Ascending aorta (tissue), 2 donors: ENCODE results near the gene STAC3. TPM values are rescaled to one million over a fixed set of nuclear protein-coding genes. Genes with fewer than 3 reads are reported as not detected.
A peak's percentile ranks its signal among the peaks of the same experiment; 100 is the strongest.

Source experiments
- DNase-seq, 2 donors: peaks; one replicate each; pipeline ENCODE4 v3.0.0-alpha.2; 2019; ENCODE audit warnings: low spot score in 2 of 2
- H3K27ac ChIP-seq, 2 donors: fragments of 200-600 bp; sonication (generic); one replicate each; pipeline ENCODE4 v1.5.1; 2016 to 2017; ENCODE audit warnings: mild to moderate bottlenecking in 1 of 2
- H3K27me3 ChIP-seq: fragments of 200-600 bp; sonication (generic); one replicate; pipeline ENCODE4 v1.5.1; 2017
- H3K36me3 ChIP-seq, 2 donors: fragments of 200-600 bp; sonication (generic); one replicate each; pipeline ENCODE4 v1.5.1; 2016
- H3K4me1 ChIP-seq, 2 donors: fragments of 200-600 bp; sonication (generic); one replicate each; pipeline ENCODE4 v1.5.1; 2016 to 2017; ENCODE audit warnings: mild to moderate bottlenecking in 1 of 2
- H3K4me3 ChIP-seq, 2 donors: fragments of 200-600 bp; sonication (generic); one replicate each; pipeline ENCODE4 v1.5.1; 2016 to 2017; ENCODE audit warnings: mild to moderate bottlenecking in 1 of 2
- H3K9me3 ChIP-seq, 2 donors: fragments of 200-600 bp; sonication (generic); one replicate each; pipeline ENCODE4 v1.5.1; 2016
- CTCF ChIP-seq, 3 experiments: fragments of 200-600 bp in 2 of 3; fragments of 450-650 bp in 1 of 3; sonication (generic) in 2 of 3; IDR thresholded peaks; one replicate each; pipeline ENCODE4 v1.5.1; 2016 to 2019; ENCODE audit warnings: antibody characterized with exemption in 3 of 3, mild to moderate bottlenecking in 1 of 3, moderate library complexity in 1 of 3
- intact Hi-C: fragments of 100-400 bp; cut with DNase I; formaldehyde crosslinking; loops from one replicate; pipeline ENCODE4 v1.15.1; 2023
- total RNA-seq: library from RNA; depleted of rRNA; stranded (reverse); fragments of >200 nt; gene quantifications from one replicate; pipeline ENCODE4 v1.1.0, GENCODE V29; 2016

Gene STAC3
- total RNA-seq, 1 donor from 2014 or later: not detected

- Histone ChIP-seq H3K4me3 (peak within 1 kb of the TSS; percentile 57 to 65), H3K36me3 (peaks cover 23 to 30% of the 10 kb centered on the region in 2 donors), H3K27me3 (peaks cover 9% of the 10 kb centered on the region), H3K27ac (peak within 1 kb of the TSS; percentile 74 to 76), H3K4me1 (peaks cover 0 to 16% of the 10 kb centered on the region in 2 donors), H3K9me3 (no peaks in the 10 kb centered on the region)
- intact Hi-C loops: no loop called here
- peak; percentile 60 to 96 for DNase-seq
- TF ChIP-seq CTCF (IDR thresholded peaks at IDR 0.05): no peak
Observed at GRCh38 chr12:57229634-57230380, 21.2 kb downstream of the STAC3 start, which contains the start of gene SHMT2. Gene SHMT2 (plus strand): TSS chr12:57229711. CDS start chr12:57229779, 68 bp downstream.

GRCh38 chr12:57229046-57229633 lies 21.8 kb downstream of the STAC3 start:
- no peaks in the 10 kb centered on the region for H3K9me3 ChIP-seq
- no peak for DNase-seq
- intact Hi-C loops: no loop called here
- peaks cover 0 to 16% of the 10 kb centered on the region in 2 donors for H3K4me1 ChIP-seq
- peaks cover 23 to 25% of the 10 kb centered on the region in 2 donors for H3K36me3 ChIP-seq
- peak overlapping the region in 1 of 2 donors; percentile 74 for H3K27ac ChIP-seq
- peak in 1 of 3 experiments; percentile 6 for TF ChIP-seq CTCF (IDR thresholded peaks at IDR 0.05)
- peak overlapping the region; percentile 57 to 65 for H3K4me3 ChIP-seq
- H3K27me3 ChIP-seq: peaks cover 9% of the 10 kb centered on the region

GRCh38 chr12:57227315-57228115 lies 23.5 kb downstream of the STAC3 start:
- peaks cover 9% of the 10 kb centered on the region for H3K27me3 ChIP-seq
- no peak overlapping the region for H3K27ac ChIP-seq
- H3K4me1 ChIP-seq: peaks cover 0 to 16% of the 10 kb centered on the region in 2 donors
- TF ChIP-seq CTCF (IDR thresholded peaks at IDR 0.05): no peak
- peaks cover 7 to 8% of the 10 kb centered on the region in 2 donors for H3K36me3 ChIP-seq
- peak overlapping the region in 1 of 2 donors; percentile 41 for H3K4me3 ChIP-seq
- intact Hi-C loops: no loop called here
- no peak for DNase-seq
- no peaks in the 10 kb centered on the region for H3K9me3 ChIP-seq

GRCh38 chr12:57226588-57227314 lies 24.2 kb downstream of the STAC3 start:
- Histone ChIP-seq H3K36me3 (peaks cover 0 to under 1% of the 10 kb centered on the region in 2 donors), H3K27me3 (peaks cover 9% of the 10 kb centered on the region), H3K4me3 (peak overlapping the region in 1 of 2 donors; percentile 41), H3K4me1 (peaks cover 0 to 16% of the 10 kb centered on the region in 2 donors), H3K27ac (no peak overlapping the region), H3K9me3 (no peaks in the 10 kb centered on the region)
- TF ChIP-seq CTCF (IDR thresholded peaks at IDR 0.05): no peak
- intact Hi-C loops: no loop called here
- no peak for DNase-seq

GRCh38 chr12:57225680-57226210 lies 25.2 kb downstream of the STAC3 start:
- intact Hi-C loops: no loop called here
- Histone ChIP-seq H3K36me3 (no peaks in the 10 kb centered on the region), H3K4me3 (no peak overlapping the region), H3K9me3 (no peaks in the 10 kb centered on the region), H3K27ac (no peak overlapping the region), H3K27me3 (peaks cover 9% of the 10 kb centered on the region), H3K4me1 (peaks cover 0 to 12% of the 10 kb centered on the region in 2 donors)
- TF ChIP-seq CTCF (IDR thresholded peaks at IDR 0.05): no peak
- DNase-seq: no peak
